PC-3 (cell line): Measurements from ENCODE around the gene CD82.

ENCODE experiments used
- EZH2phosphoT487 ChIP-seq: fragments of 300-600 bp; sonication (generic); IDR thresholded peaks from 2 replicates; pipeline ENCODE4 v1.6.1; 2018; ENCODE audit warnings: mild to moderate bottlenecking, antibody characterized with exemption, low read length, borderline replicate concordance
- TF ChIP-seq, protein P1 (sequence below): fragments of 300-600 bp; sonication (generic); conservative IDR thresholded peaks from 2 replicates; pipeline ENCODE4 v1.5.1; 2017; ENCODE audit warnings: antibody characterized with exemption, low read depth, mild to moderate bottlenecking, low read length

DNA sequence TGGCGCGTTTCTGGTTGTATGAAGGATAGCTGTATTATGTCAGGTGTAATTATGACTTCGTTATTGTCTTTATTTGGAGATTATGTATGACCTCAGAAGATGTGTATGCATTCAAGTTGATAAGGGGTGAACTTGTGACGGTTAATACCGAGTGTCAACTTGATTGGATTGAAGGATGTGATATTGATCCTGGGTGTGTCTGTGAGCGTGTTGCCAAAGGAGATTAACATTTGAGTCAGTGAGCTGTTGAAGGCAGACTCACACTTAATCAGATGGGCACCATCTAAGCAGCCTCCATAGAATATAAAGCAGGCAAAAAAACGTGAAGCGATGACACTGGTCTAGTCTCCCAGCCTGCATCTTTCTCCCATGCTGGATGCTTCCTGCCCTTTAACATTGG, 15.3 kb upstream of the CD82 start:
- TF ChIP-seq, protein P1, sequence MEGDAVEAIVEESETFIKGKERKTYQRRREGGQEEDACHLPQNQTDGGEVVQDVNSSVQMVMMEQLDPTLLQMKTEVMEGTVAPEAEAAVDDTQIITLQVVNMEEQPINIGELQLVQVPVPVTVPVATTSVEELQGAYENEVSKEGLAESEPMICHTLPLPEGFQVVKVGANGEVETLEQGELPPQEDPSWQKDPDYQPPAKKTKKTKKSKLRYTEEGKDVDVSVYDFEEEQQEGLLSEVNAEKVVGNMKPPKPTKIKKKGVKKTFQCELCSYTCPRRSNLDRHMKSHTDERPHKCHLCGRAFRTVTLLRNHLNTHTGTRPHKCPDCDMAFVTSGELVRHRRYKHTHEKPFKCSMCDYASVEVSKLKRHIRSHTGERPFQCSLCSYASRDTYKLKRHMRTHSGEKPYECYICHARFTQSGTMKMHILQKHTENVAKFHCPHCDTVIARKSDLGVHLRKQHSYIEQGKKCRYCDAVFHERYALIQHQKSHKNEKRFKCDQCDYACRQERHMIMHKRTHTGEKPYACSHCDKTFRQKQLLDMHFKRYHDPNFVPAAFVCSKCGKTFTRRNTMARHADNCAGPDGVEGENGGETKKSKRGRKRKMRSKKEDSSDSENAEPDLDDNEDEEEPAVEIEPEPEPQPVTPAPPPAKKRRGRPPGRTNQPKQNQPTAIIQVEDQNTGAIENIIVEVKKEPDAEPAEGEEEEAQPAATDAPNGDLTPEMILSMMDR = no peak
- TF ChIP-seq EZH2phosphoT487 = no peak
